OCI-LY7 (cell line): ENCODE measurements around the gene SPSB3. TPM values are rescaled to one million over a fixed set of nuclear protein-coding genes. Genes with fewer than 3 reads are reported as not detected.
A peak's percentile ranks its signal among the peaks of the same experiment; 100 is the strongest.

ENCODE experiments used
- BruUV-seq: library from RNA; stranded (reverse); fragments of 400-500 nt; replicated peaks from 2 replicates; lab custom pipeline; 2021; lab: Mats Ljungman, UMichigan
- CTCF ChIA-PET: fragments of 300-600 bp; sonication (Branson Sonifier 250); formaldehyde crosslinking; loops from one replicate; lab custom pipeline; 2022; ENCODE audit warnings: antibody characterized with exemption; ENCODE audit not compliant: unreplicated experiment; lab: Charles Lee
- POLR2A ChIA-PET: fragments of 300-600 bp; sonication (Branson Sonifier 250); formaldehyde crosslinking; loops from one replicate; lab custom pipeline; 2022; ENCODE audit warnings: antibody characterized with exemption; lab: Charles Lee
- DNase-seq: peaks from one replicate; pipeline ENCODE4 v3.0.0-alpha.2; 2015; ENCODE audit warnings: low spot score
- H2AFZ ChIP-seq: fragments of 200-600 bp; sonication (generic), shearing (Covaris generic); 2 replicates; pipeline ENCODE4 v1.6.1; 2014; ENCODE audit warnings: mild to moderate bottlenecking, antibody characterized with exemption, low read length, moderate library complexity
- H3K27ac ChIP-seq: fragments of 200-600 bp; sonication (generic); 2 replicates; pipeline ENCODE4 v1.5.1; 2014; ENCODE audit warnings: mixed run types, low read depth, mild to moderate bottlenecking, moderate library complexity, low read length, inconsistent platforms; ENCODE audit not compliant: poor library complexity, severe bottlenecking
- H3K36me3 ChIP-seq: fragments of 200-600 bp; sonication (generic); 2 replicates; pipeline ENCODE4 v1.6.1; 2014; ENCODE audit warnings: mild to moderate bottlenecking, antibody characterized with exemption, low read length, moderate library complexity, mixed read lengths; ENCODE audit not compliant: insufficient read depth
- H3K4me1 ChIP-seq: fragments of 200-600 bp; sonication (generic); 2 replicates; pipeline ENCODE4 v1.5.1; 2014; ENCODE audit warnings: mild to moderate bottlenecking, low read length; ENCODE audit not compliant: insufficient read depth, poor library complexity, severe bottlenecking
- H3K4me2 ChIP-seq: fragments of 200-600 bp; sonication (generic); 2 replicates; pipeline ENCODE4 v1.6.1; 2014; ENCODE audit warnings: mild to moderate bottlenecking, low read length
- H3K4me3 ChIP-seq: fragments of 200-600 bp; sonication (generic); 2 replicates; pipeline ENCODE4 v1.5.1; 2014; ENCODE audit warnings: mild to moderate bottlenecking, low read depth, low read length; ENCODE audit not compliant: poor library complexity, severe bottlenecking
- H3K79me2 ChIP-seq: fragments of 200-600 bp; sonication (generic); 2 replicates; pipeline ENCODE4 v1.6.1; 2016; ENCODE audit warnings: low read depth, mild to moderate bottlenecking, low read length, moderate library complexity, mixed read lengths; ENCODE audit not compliant: insufficient read depth
- H3K9me2 ChIP-seq: fragments of 200-600 bp; sonication (generic); 2 replicates; pipeline ENCODE4 v1.6.1; 2016; ENCODE audit warnings: mild to moderate bottlenecking, low read length, mixed read lengths; ENCODE audit not compliant: insufficient read depth
- H3K9me3 ChIP-seq: fragments of 200-600 bp; sonication (generic); 2 replicates; pipeline ENCODE4 v1.6.1; 2014; ENCODE audit warnings: mild to moderate bottlenecking, mixed run types, low read length, mixed read lengths
- H4K20me1 ChIP-seq: fragments of 200-600 bp; sonication (generic); 2 replicates; pipeline ENCODE4 v1.6.1; 2014; ENCODE audit warnings: mild to moderate bottlenecking, antibody characterized with exemption, low read length, moderate library complexity, mixed read lengths; ENCODE audit not compliant: insufficient read depth
- CTCF ChIP-seq: fragments of 200-600 bp; sonication (generic); conservative IDR thresholded peaks from 2 replicates; pipeline ENCODE4 v1.5.1; 2014; ENCODE audit warnings: mild to moderate bottlenecking, antibody characterized with exemption, low read length, moderate library complexity, mixed read lengths
- EZH2phosphoT487 ChIP-seq: fragments of 200-600 bp; sonication (generic); IDR thresholded peaks from 2 replicates; pipeline ENCODE4 v1.6.1; 2018; ENCODE audit warnings: low read depth, borderline replicate concordance, mild to moderate bottlenecking, mixed run types, antibody characterized with exemption, low read length, moderate library complexity, mixed read lengths
- intact Hi-C: fragments of 100-400 bp; cut with micrococcal nuclease; formaldehyde crosslinking; loops from one replicate; pipeline ENCODE4 v1.10.0; 2022; ENCODE audit not compliant: unreplicated experiment
- total RNA-seq, 2 experiments: library from RNA; depleted of rRNA in 1 of 2; stranded (reverse); fragments of >200 nt in 1 of 2; shearing (Covaris generic) in 1 of 2; gene quantifications; 2 replicates each; pipeline ENCODE4 v1.2.3, GENCODE V29; 2014 to 2022

Gene SPSB3
- total RNA-seq, 2 experiments from 2014 or later = 33.6 to 52.4 TPM

GRCh38 chr16:1815461-1815860, 33.1 kb upstream of the SPSB3 start:
- intact Hi-C loops = no loop called here
- Histone ChIP-seq H3K36me3 (no peaks in the 10 kb centered on the region), H3K4me3 (no peak overlapping the region), H4K20me1 (no peaks in the 10 kb centered on the region), H3K4me1 (no peaks in the 10 kb centered on the region), H3K4me2 (no peak overlapping the region), H2AFZ (no peak overlapping the region), H3K27ac (no peak overlapping the region), H3K9me2 (no peaks in the 10 kb centered on the region), H3K9me3 (no peaks in the 10 kb centered on the region), H3K79me2 (no peaks in the 10 kb centered on the region)
- ChIA-PET POLR2A (no interaction called here), CTCF (no interaction called here)
- BruUV-seq = no TSS peak
- no peak for TF ChIP-seq EZH2phosphoT487
- no peak for TF ChIP-seq CTCF
- DNase-seq = no peak

GRCh38 chr16:1812732-1813163, 30.4 kb upstream of the SPSB3 start:
- peak; percentile 35 for DNase-seq
- no peak overlapping the region for H3K4me2 ChIP-seq
- BruUV-seq = no TSS peak

More at GRCh38 chr16:1812732-1813163, 30.4 kb upstream of the SPSB3 start:
- no peak overlapping the region for H2AFZ ChIP-seq
- no peaks in the 10 kb centered on the region for H3K79me2 ChIP-seq
- no peaks in the 10 kb centered on the region for H3K4me1 ChIP-seq
- H3K4me3 ChIP-seq = no peak overlapping the region
- intact Hi-C loops = no loop called here
- no peaks in the 10 kb centered on the region for H4K20me1 ChIP-seq
- TF ChIP-seq EZH2phosphoT487 (no peak), CTCF (peak; percentile 69)
- no peaks in the 10 kb centered on the region for H3K36me3 ChIP-seq
- CTCF ChIA-PET = no interaction called here
- POLR2A ChIA-PET = no interaction called here
- no peaks in the 10 kb centered on the region for H3K9me2 ChIP-seq
- no peak overlapping the region for H3K27ac ChIP-seq
- no peaks in the 10 kb centered on the region for H3K9me3 ChIP-seq
